DOHH2 (cell line): ENCODE data around the gene BTBD16.

Source experiments
- H3F3A ChIP-seq: fragments of 200-600 bp; sonication (generic), shearing (Covaris generic); 2 replicates; pipeline ENCODE4 v1.6.0; 2016; ENCODE audit warnings: antibody characterized with exemption, mild to moderate bottlenecking; ENCODE audit not compliant: control insufficient read depth, insufficient read depth
- H3K27ac ChIP-seq: fragments of 200-600 bp; sonication (generic); 2 replicates; pipeline ENCODE4 v1.5.1; 2014; ENCODE audit warnings: low read depth, mild to moderate bottlenecking, low read length, moderate library complexity
- H3K27me3 ChIP-seq: fragments of 200-600 bp; sonication (generic); 2 replicates; pipeline ENCODE4 v1.6.1; 2014; ENCODE audit warnings: mild to moderate bottlenecking, low read length, mixed read lengths; ENCODE audit not compliant: control insufficient read depth
- H3K36me3 ChIP-seq: fragments of 200-600 bp; sonication (generic); 2 replicates; pipeline ENCODE4 v1.6.1; 2014; ENCODE audit warnings: mild to moderate bottlenecking, low read length, moderate library complexity, mixed read lengths; ENCODE audit not compliant: control insufficient read depth
- H3K4me1 ChIP-seq: fragments of 200-600 bp; sonication (generic); 2 replicates; pipeline ENCODE4 v1.6.1; 2014; ENCODE audit warnings: mild to moderate bottlenecking, low read length, mixed read lengths; ENCODE audit not compliant: control insufficient read depth
- H3K4me2 ChIP-seq: fragments of 200-600 bp; sonication (generic); 2 replicates; pipeline ENCODE4 v1.6.0; 2014; ENCODE audit warnings: mild to moderate bottlenecking, low read length, moderate library complexity
- H3K4me3 ChIP-seq: fragments of 200-600 bp; sonication (generic); 2 replicates; pipeline ENCODE4 v1.5.1; 2014; ENCODE audit warnings: mild to moderate bottlenecking, low read length, mixed read lengths
- H3K79me2 ChIP-seq: fragments of 200-600 bp; sonication (generic); 2 replicates; pipeline ENCODE4 v1.6.1; 2014; ENCODE audit warnings: mild to moderate bottlenecking, low read length, mixed read lengths; ENCODE audit not compliant: control insufficient read depth
- H3K9me2 ChIP-seq: fragments of 200-600 bp; sonication (generic); replicated peaks from 2 replicates; pipeline ENCODE4 v1.6.1; 2014; ENCODE audit warnings: mild to moderate bottlenecking, low read length, mixed read lengths; ENCODE audit not compliant: control insufficient read depth
- H3K9me3 ChIP-seq: fragments of 200-600 bp; sonication (generic); 2 replicates; pipeline ENCODE4 v1.6.1; 2014; ENCODE audit warnings: antibody characterized with exemption, low read length, mixed read lengths; ENCODE audit not compliant: control insufficient read depth, insufficient read depth
- H4K20me1 ChIP-seq: fragments of 200-600 bp; sonication (generic); 2 replicates; pipeline ENCODE4 v1.6.0; 2014; ENCODE audit warnings: low read depth, mild to moderate bottlenecking, antibody characterized with exemption, low read length, moderate library complexity; ENCODE audit not compliant: control insufficient read depth, insufficient read depth
- EZH2phosphoT487 ChIP-seq: fragments of 200-600 bp; sonication (generic); IDR thresholded peaks from 2 replicates; pipeline ENCODE4 v1.6.1; 2017; ENCODE audit warnings: borderline replicate concordance, mild to moderate bottlenecking, antibody characterized with exemption, low read length, moderate library complexity, mixed read lengths
- TF ChIP-seq, protein P1 (sequence below): fragments of 200-600 bp; sonication (generic); IDR thresholded peaks from one replicate; pipeline ENCODE4 v1.5.1; 2014; ENCODE audit warnings: antibody characterized with exemption, mild to moderate bottlenecking, low read depth, low read length; ENCODE audit not compliant: poor library complexity, severe bottlenecking

The BTBD16 gene

DNA sequence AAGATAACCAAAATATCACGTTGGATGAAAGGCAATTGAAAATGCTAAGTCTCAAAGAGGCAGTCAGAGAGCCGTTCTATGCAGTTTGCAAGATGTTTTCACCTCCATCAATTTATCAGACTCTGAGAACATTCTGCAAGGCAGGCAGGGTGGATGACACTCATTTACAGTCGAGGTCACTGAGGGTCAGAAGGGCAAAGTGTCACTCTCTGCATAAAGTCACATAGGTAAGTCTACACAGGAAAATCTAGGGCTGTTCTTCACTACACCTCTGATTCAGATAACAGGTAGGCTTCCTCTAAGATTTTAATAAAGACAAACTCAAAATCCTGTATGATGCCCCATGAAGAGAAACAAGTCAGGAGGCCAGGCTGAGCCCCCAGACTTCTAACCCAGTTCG is 102.0 kb downstream of the BTBD16 start:
- Histone ChIP-seq H3K27me3 (peaks cover 49% of the 10 kb centered on the region), H3K27ac (no peak overlapping the region), H3F3A (peaks cover 7% of the 10 kb centered on the region), H3K36me3 (no peaks in the 10 kb centered on the region), H3K9me2 (no peaks in the 10 kb centered on the region), H3K4me2 (no peak overlapping the region), H3K4me1 (peaks cover 22% of the 10 kb centered on the region), H3K4me3 (no peak overlapping the region), H3K9me3 (no peaks in the 10 kb centered on the region), H3K79me2 (peaks cover 3% of the 10 kb centered on the region; the same call in 1 of the 2 replicates), H4K20me1 (no peaks in the 10 kb centered on the region)
- TF ChIP-seq, protein P1, sequence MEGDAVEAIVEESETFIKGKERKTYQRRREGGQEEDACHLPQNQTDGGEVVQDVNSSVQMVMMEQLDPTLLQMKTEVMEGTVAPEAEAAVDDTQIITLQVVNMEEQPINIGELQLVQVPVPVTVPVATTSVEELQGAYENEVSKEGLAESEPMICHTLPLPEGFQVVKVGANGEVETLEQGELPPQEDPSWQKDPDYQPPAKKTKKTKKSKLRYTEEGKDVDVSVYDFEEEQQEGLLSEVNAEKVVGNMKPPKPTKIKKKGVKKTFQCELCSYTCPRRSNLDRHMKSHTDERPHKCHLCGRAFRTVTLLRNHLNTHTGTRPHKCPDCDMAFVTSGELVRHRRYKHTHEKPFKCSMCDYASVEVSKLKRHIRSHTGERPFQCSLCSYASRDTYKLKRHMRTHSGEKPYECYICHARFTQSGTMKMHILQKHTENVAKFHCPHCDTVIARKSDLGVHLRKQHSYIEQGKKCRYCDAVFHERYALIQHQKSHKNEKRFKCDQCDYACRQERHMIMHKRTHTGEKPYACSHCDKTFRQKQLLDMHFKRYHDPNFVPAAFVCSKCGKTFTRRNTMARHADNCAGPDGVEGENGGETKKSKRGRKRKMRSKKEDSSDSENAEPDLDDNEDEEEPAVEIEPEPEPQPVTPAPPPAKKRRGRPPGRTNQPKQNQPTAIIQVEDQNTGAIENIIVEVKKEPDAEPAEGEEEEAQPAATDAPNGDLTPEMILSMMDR = no peak
- no peak for TF ChIP-seq EZH2phosphoT487

DNA sequence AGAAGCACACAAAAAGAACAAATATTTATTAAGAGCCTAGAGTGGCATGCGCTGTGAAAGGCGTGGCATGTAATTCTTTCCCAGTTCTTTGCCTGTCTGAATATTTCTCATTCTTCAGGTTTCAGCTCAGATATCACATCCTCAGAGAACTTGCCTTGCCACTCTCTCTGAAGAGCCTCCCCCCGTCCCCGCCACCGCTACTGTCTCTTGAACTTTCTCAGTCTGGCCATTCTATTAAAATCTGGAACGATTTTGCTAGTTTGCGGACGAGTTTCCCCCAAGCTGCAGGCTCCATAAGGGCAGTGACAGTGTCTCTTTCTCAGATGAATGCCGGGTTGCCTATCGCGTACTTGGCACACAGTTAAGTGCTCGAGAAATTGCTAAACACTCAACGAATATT is 102.6 kb downstream of the BTBD16 start:
- Histone ChIP-seq H3K36me3 (no peaks in the 10 kb centered on the region), H3K4me3 (peak overlapping the region; percentile 78), H3K4me1 (peaks cover 22% of the 10 kb centered on the region), H3K27me3 (peaks cover 43% of the 10 kb centered on the region), H3K9me3 (no peaks in the 10 kb centered on the region), H3K27ac (no peak overlapping the region), H3K9me2 (no peaks in the 10 kb centered on the region), H3K79me2 (peaks cover 3% of the 10 kb centered on the region; the same call in 1 of the 2 replicates), H4K20me1 (no peaks in the 10 kb centered on the region), H3K4me2 (peak overlapping the region; percentile 81), H3F3A (peaks cover 7% of the 10 kb centered on the region)
- TF ChIP-seq EZH2phosphoT487 = no peak
- TF ChIP-seq, protein P1 = no peak

DNA sequence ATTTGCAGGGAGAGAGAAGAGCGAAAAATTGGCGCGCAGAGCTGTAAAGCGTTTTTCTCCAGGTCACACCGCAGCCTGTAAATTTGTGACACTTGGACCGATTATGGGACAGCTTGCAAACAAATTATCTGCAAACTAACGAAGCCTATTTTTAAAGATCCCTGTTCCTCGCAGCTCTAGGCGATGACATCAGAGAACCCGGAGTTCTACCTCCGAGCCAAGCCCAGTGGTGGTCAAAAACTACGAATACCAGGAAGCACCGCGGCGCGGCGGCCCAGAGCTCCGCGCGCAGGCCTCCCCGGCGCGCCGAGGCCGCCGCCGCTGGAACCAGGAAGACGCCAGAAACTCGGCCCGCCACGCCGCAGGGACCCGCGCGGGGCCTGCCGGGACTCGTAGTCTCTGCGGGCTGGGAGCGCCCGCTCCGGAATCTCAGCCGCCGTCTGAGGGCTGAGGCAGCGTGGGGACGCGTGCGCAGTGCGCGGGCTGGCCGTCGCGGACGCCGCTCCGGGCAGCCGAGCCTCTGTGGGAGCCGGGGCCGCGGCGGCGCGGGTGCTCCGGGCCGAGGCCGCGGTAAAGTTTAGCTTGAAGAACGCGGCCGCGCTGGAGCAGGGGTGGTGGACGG is 103.3 kb downstream of the BTBD16 start, which contains the start of gene PLEKHA1:
Gene PLEKHA1, plus strand, starts transcription at position 472 of the 622 bp plus-strand sequence. CDS start 18,493 bp downstream, outside the sequence.
- Histone ChIP-seq H3K27ac (no peak within 1 kb of the TSS), H3K79me2 (peaks cover 3% of the 10 kb centered on the region; the same call in 1 of the 2 replicates), H3K27me3 (peaks cover 37% of the 10 kb centered on the region), H4K20me1 (no peaks in the 10 kb centered on the region), H3F3A (peaks cover 7% of the 10 kb centered on the region), H3K36me3 (no peaks in the 10 kb centered on the region), H3K4me2 (peak within 1 kb of the TSS; percentile 81), H3K4me1 (peaks cover 22% of the 10 kb centered on the region), H3K9me3 (no peaks in the 10 kb centered on the region), H3K4me3 (peak within 1 kb of the TSS; percentile 78), H3K9me2 (no peaks in the 10 kb centered on the region)
- no peak for TF ChIP-seq EZH2phosphoT487
- TF ChIP-seq, protein P1 = no peak
